ENCODE data around the gene CR1L. TPM values are rescaled to one million over a fixed set of nuclear protein-coding genes. Genes with fewer than 3 reads are reported as not detected.
"Not testable (repeated sequence)": the region's sequence is repeated elsewhere in the genome, so short reads cannot be mapped to it uniquely, and the experiment has no call there.

Gene CR1L
- total RNA-seq, 1 donor: not detected

GRCh38 chr1:207719234-207719633, 74.3 kb downstream of the CR1L start:
- no peak for DNase-seq (ENCODE audit: low read depth)
- no peak overlapping the region for H3K4me3 ChIP-seq (ENCODE audit: low read depth, low read length)
- TF ChIP-seq CTCF (IDR thresholded peaks at IDR 0.05; ENCODE audit: insufficient read depth, low read depth, low read length): no peak

- not testable (repeated sequence) for DNase-seq (ENCODE audit: low read depth); H3K4me3 ChIP-seq (ENCODE audit: low read depth, low read length)
These were observed 83.4 kb downstream of the CR1L start for GRCh38 chr1:207728200-207728858.

GRCh38 chr1:207737503-207738157, 92.7 kb downstream of the CR1L start:
- not testable (repeated sequence) for DNase-seq (ENCODE audit: low read depth); H3K4me3 ChIP-seq (ENCODE audit: low read depth, low read length)

- H3K4me3 ChIP-seq (ENCODE audit: low read depth, low read length): not testable (repeated sequence)
- DNase-seq (ENCODE audit: low read depth): peak; percentile 16
These were observed 93.3 kb downstream of the CR1L start for GRCh38 chr1:207738158-207738659.

- TF ChIP-seq CTCF (IDR thresholded peaks at IDR 0.05; ENCODE audit: insufficient read depth, low read depth, low read length): no peak
- no peak for DNase-seq (ENCODE audit: low read depth)
- H3K4me3 ChIP-seq (ENCODE audit: low read depth, low read length): no peak overlapping the region
These were observed 95.3 kb downstream of the CR1L start for GRCh38 chr1:207740207-207740606.

GRCh38 chr1:207742850-207743555, 98.1 kb downstream of the CR1L start:
- no peak for DNase-seq (ENCODE audit: low read depth)
- H3K4me3 ChIP-seq (ENCODE audit: low read depth, low read length): no peak overlapping the region
- no peak for TF ChIP-seq CTCF (IDR thresholded peaks at IDR 0.05; ENCODE audit: insufficient read depth, low read depth, low read length)

GRCh38 chr1:207744000-207744534, 99.1 kb downstream of the CR1L start:
- TF ChIP-seq CTCF (IDR thresholded peaks at IDR 0.05; ENCODE audit: insufficient read depth, low read depth, low read length): no peak
- no peak overlapping the region for H3K4me3 ChIP-seq (ENCODE audit: low read depth, low read length)
- DNase-seq (ENCODE audit: low read depth): no peak

- no peak for TF ChIP-seq CTCF (IDR thresholded peaks at IDR 0.05; ENCODE audit: insufficient read depth, low read depth, low read length)
- no peak overlapping the region for H3K4me3 ChIP-seq (ENCODE audit: low read depth, low read length)
- peak; percentile 17 for DNase-seq (ENCODE audit: low read depth)
These were observed 100.4 kb downstream of the CR1L start for GRCh38 chr1:207745285-207745684.

Measured in fibroblast of villous mesenchyme (primary cell).